Fibroblast of lung (primary cell): ENCODE data around the gene TBRG4.

Experiments
- EZH2 ChIP-seq: IDR thresholded peaks from 2 replicates; pipeline ENCODE4 v1.5.1; 2012; ENCODE audit warnings: low read length, control low read depth, mild to moderate bottlenecking; ENCODE audit errors: missing control alignments
- TF ChIP-seq, protein P1 (sequence below), 2 donors: IDR thresholded peaks in 1 of 2; conservative IDR thresholded peaks in 1 of 2; 1 replicate in 1 of 2; 2 replicates in 1 of 2; pipeline ENCODE4 v1.5.1; 2011 to 2012; ENCODE audit warnings: low read length in 2 of 2, control low read depth in 1 of 2, inconsistent platforms in 1 of 2, low read depth in 1 of 2, mild to moderate bottlenecking in 1 of 2

DNA sequence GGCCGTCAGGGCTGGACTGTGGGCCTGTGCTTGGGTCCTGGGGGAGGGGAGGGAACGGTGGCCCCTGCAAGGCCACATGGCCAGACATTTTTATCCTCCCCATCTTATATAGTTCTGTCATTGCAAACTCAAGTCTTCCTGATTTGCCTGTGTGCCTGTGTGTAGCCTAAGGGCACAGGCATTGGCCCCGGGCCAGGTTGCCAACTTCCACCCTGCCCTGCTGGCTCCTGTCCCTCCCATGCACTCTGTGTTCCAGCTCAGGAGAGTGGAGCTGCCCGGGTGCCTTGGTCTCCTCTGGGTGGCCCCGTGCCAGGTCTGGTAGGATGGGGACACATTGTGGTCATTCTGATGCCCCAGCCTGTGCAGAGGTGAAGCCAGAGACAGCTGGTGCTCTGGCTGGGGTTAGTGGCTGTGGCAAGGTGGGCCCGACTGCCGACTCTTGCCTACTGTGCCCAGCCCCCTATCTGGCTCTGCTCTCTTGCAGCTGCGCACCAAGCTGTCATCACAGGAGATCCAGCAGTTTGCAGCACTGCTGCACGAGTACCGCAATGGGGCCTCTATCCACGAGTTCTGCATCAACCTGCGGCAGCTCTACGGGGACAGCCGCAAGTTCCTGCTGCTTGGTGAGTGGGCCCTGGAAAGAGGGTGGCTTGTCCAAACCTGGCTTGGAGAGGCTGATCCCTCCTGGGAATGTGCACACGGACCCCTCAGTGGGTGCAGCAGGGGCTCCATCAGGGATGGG is 37.5 kb downstream of the TBRG4 start:
- TF ChIP-seq, protein P1, sequence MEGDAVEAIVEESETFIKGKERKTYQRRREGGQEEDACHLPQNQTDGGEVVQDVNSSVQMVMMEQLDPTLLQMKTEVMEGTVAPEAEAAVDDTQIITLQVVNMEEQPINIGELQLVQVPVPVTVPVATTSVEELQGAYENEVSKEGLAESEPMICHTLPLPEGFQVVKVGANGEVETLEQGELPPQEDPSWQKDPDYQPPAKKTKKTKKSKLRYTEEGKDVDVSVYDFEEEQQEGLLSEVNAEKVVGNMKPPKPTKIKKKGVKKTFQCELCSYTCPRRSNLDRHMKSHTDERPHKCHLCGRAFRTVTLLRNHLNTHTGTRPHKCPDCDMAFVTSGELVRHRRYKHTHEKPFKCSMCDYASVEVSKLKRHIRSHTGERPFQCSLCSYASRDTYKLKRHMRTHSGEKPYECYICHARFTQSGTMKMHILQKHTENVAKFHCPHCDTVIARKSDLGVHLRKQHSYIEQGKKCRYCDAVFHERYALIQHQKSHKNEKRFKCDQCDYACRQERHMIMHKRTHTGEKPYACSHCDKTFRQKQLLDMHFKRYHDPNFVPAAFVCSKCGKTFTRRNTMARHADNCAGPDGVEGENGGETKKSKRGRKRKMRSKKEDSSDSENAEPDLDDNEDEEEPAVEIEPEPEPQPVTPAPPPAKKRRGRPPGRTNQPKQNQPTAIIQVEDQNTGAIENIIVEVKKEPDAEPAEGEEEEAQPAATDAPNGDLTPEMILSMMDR (conservative IDR thresholded peaks at IDR 0.05 in 1 of 2, IDR thresholded peaks at IDR 0.05 in 1 of 2; ENCODE audit: low read depth in 1 of 2, low read length in 2 of 2) = no peak
- no peak for TF ChIP-seq EZH2
